ENCODE data around the gene TMEM229B. TPM values are rescaled to one million over a fixed set of nuclear protein-coding genes. Genes with fewer than 3 reads are reported as not detected.

Gene TMEM229B
- total and polyA plus RNA-seq, 2 of the 4 experiments (the other 2 are of a cell fraction), result under 0.01 TPM; not detected in 1

GRCh38 chr14:67424539-67424938 is 64.0 kb downstream of the TMEM229B start:
- Histone ChIP-seq H3K9me3 (ENCODE audit: control insufficient read depth, insufficient read depth, low read length) (no peaks in the 10 kb centered on the region), H4K8ac (ENCODE audit: low read depth in 2 of 2, low read length in 2 of 2) (no peak overlapping the region), H3K27ac (ENCODE audit: insufficient read depth, low read length) (no peak overlapping the region), H3K4ac (ENCODE audit: low read depth, low read length) (no peak overlapping the region), H3K4me3 (ENCODE audit: insufficient read depth, low read depth, low read length) (no peak overlapping the region), H2BK120ac (ENCODE audit: low read depth, low read length) (no peak overlapping the region), H2AK5ac (ENCODE audit: low read depth, low read length) (no peak overlapping the region), H3K18ac (ENCODE audit: low read depth, low read length) (no peak overlapping the region), H3K14ac (replicated peaks; ENCODE audit: low read depth, low read length) (no peak overlapping the region), H3K36me3 (ENCODE audit: control insufficient read depth, insufficient read depth, low read length) (no peaks in the 10 kb centered on the region), H4K5ac (ENCODE audit: low read depth, low read length) (no peak overlapping the region), H2BK15ac (ENCODE audit: low read depth, low read length) (no peak overlapping the region), H4K91ac (ENCODE audit: insufficient read depth, low read depth, low read length) (no peak overlapping the region), H3K4me2 (ENCODE audit: low read depth, low read length) (no peak overlapping the region), H2AFZ (replicated peaks; ENCODE audit: low read length, poor library complexity) (no peak overlapping the region), H2BK20ac (ENCODE audit: low read depth, low read length) (no peak overlapping the region), H3K23ac (ENCODE audit: low read depth, low read length) (no peak overlapping the region), H3K27me3 (ENCODE audit: control insufficient read depth, insufficient read depth, low read length) (peaks cover 4% of the 10 kb centered on the region; the same call in 1 of the 2 replicates), H3K4me1 (ENCODE audit: control insufficient read depth, insufficient read depth, low read length) (no peaks in the 10 kb centered on the region), H3K56ac (ENCODE audit: extremely low read depth, insufficient read depth, low read length) (no peak overlapping the region), H4K20me1 (ENCODE audit: insufficient read depth, low read length) (no peaks in the 10 kb centered on the region), H3K79me1 (ENCODE audit: low read depth in 1 of 2, low read length in 2 of 2) (no peaks in the 10 kb centered on the region), H3K9me1 (ENCODE audit: insufficient read depth, low read length) (no peaks in the 10 kb centered on the region), H3K9ac (ENCODE audit: low read depth, low read length) (no peak overlapping the region), H2BK5ac (ENCODE audit: low read depth, low read length, poor library complexity, severe bottlenecking) (no peak overlapping the region), H2AK9ac (replicated peaks; ENCODE audit: low read depth, low read length, poor library complexity) (no peak overlapping the region)
- in situ Hi-C loops (cut with MboI; ENCODE audit: low sequenced_read_pairs), result no loop called here
- intact Hi-C loops (cut with micrococcal nuclease), result no loop called here
- ATAC-seq (ENCODE audit: low read depth), result no peak
- ChIA-PET POLR2A (ENCODE audit: unreplicated experiment) (no interaction called here), CTCF (no interaction called here)
- DNase-seq, result no peak
- dilution Hi-C loops (cut with HindIII; ENCODE audit: low sequenced_read_pairs, unreplicated experiment), result no loop called here
- BruUV-seq (replicated peaks), result no TSS peak
- no peak for TF ChIP-seq RFX5 (IDR thresholded peaks at IDR 0.05; ENCODE audit: low read depth, low read length)
- no peak for TF ChIP-seq ELK1 (IDR thresholded peaks at IDR 0.05; ENCODE audit: borderline replicate concordance, low read depth, low read length)
- 60% methylated on average over 1 of the region's 3 CpGs; no CpG with 5 or more reads in 1 of the 2 experiments for WGBS, 2 experiments (ENCODE audit: extremely low coverage in 2 of 2, insufficient read length in 1 of 2)
